ENCODE data around the gene KRTAP10-11. TPM values are rescaled to one million over a fixed set of nuclear protein-coding genes. Genes with fewer than 3 reads are reported as not detected.

Gene KRTAP10-11
- total and polyA plus RNA-seq, 7 donors, result not detected

- ATAC-seq, result no peak
- Histone ChIP-seq H3K27me3 (ENCODE audit: insufficient read depth in 3 of 3, low read length in 2 of 3) (peaks cover 0 to 72% (median 10%) of the 10 kb centered on the region in 3 donors), H3K27ac (no peak overlapping the region), H3K4me1 (no peaks in the 10 kb centered on the region), H3K36me3 (ENCODE audit: insufficient read depth in 1 of 2, low read depth in 1 of 2) (no peaks in the 10 kb centered on the region), H3K9me3 (no peaks in the 10 kb centered on the region), H3K4me3 (no peak overlapping the region)
- WGBS, 3 donors, result 42 to 46% (median 44%) methylated on average over 23 of the region's 23 CpGs
- DNase-seq, result no peak
- no peak for TF ChIP-seq CTCF (IDR thresholded peaks at IDR 0.05)
- intact Hi-C loops (cut with DNase I), result no loop called here
Observed at GRCh38 chr21:44601596-44602462, 44.4 kb upstream of the KRTAP10-11 start.

- Histone ChIP-seq H3K36me3 (ENCODE audit: insufficient read depth in 1 of 2, low read depth in 1 of 2) (no peaks in the 10 kb centered on the region), H3K9me3 (no peaks in the 10 kb centered on the region), H3K4me1 (no peaks in the 10 kb centered on the region), H3K4me3 (no peak overlapping the region), H3K27ac (no peak overlapping the region), H3K27me3 (ENCODE audit: insufficient read depth in 3 of 3, low read length in 2 of 3) (peaks cover 0 to 66% (median 10%) of the 10 kb centered on the region in 3 donors)
- no peak for TF ChIP-seq CTCF (IDR thresholded peaks at IDR 0.05)
- WGBS, 3 donors, result 41 to 52% (median 42%) methylated on average over 20 to 21 of the region's 21 CpGs
- intact Hi-C loops (cut with DNase I), result no loop called here
- DNase-seq (no peak), ATAC-seq (no peak)
Observed at GRCh38 chr21:44602463-44602850, 43.8 kb upstream of the KRTAP10-11 start.

GRCh38 chr21:44603109-44603875 is 42.9 kb upstream of the KRTAP10-11 start:
- 43 to 56% (median 46%) methylated on average over 17 of the region's 17 CpGs for WGBS, 3 donors
- no peak for DNase-seq
- no peak overlapping the region for H3K4me3 ChIP-seq
- H3K27ac ChIP-seq, result no peak overlapping the region
- H3K9me3 ChIP-seq, result no peaks in the 10 kb centered on the region
- H3K4me1 ChIP-seq, result no peaks in the 10 kb centered on the region
- no peak for TF ChIP-seq CTCF (IDR thresholded peaks at IDR 0.05)
- peaks cover 0 to 57% (median 10%) of the 10 kb centered on the region in 3 donors for H3K27me3 ChIP-seq (ENCODE audit: insufficient read depth in 3 of 3, low read length in 2 of 3)
- intact Hi-C loops (cut with DNase I), result no loop called here
- H3K36me3 ChIP-seq (ENCODE audit: insufficient read depth in 1 of 2, low read depth in 1 of 2), result no peaks in the 10 kb centered on the region
- no peak for ATAC-seq

- ATAC-seq (no peak), DNase-seq (no peak)
- H3K27ac ChIP-seq, result no peak overlapping the region
- TF ChIP-seq CTCF (IDR thresholded peaks at IDR 0.05), result no peak
- no peak overlapping the region for H3K4me3 ChIP-seq
- no peaks in the 10 kb centered on the region for H3K4me1 ChIP-seq
- no peaks in the 10 kb centered on the region for H3K36me3 ChIP-seq (ENCODE audit: insufficient read depth in 1 of 2, low read depth in 1 of 2)
- peaks cover 0 to 51% (median 10%) of the 10 kb centered on the region in 3 donors for H3K27me3 ChIP-seq (ENCODE audit: insufficient read depth in 3 of 3, low read length in 2 of 3)
- peaks cover 1% of the 10 kb centered on the region for H3K9me3 ChIP-seq
- WGBS, 3 donors, result 80 to 83% (median 83%) methylated on average over 8 of the region's 8 CpGs
- intact Hi-C loops (cut with DNase I), result no loop called here
Observed at GRCh38 chr21:44603911-44604310, 42.3 kb upstream of the KRTAP10-11 start.
